Right lobe of liver (tissue), 6 donors: Measurements from ENCODE around the gene REEP3. TPM values are rescaled to one million over a fixed set of nuclear protein-coding genes. Genes with fewer than 3 reads are reported as not detected.
A peak's percentile ranks its signal among the peaks of the same experiment; 100 is the strongest.
"Not testable (repeated sequence)": the region's sequence is repeated elsewhere in the genome, so short reads cannot be mapped to it uniquely, and the experiment has no call there.

Experiments
- ATAC-seq, 4 donors: fragments of 200-7000 bp; cut with Tn5 transposase; one replicate each; pipeline ENCODE4 v1.9.1; 2020; ENCODE audit warnings: mild to moderate bottlenecking in 4 of 4, moderate library complexity in 4 of 4
- DNase-seq, 3 donors: peaks; one replicate each; pipeline ENCODE4 v3.0.0-alpha.2; 2020
- H3K27ac ChIP-seq, 3 donors: fragments of 200-600 bp; one replicate each; pipeline ENCODE4 v1.8.0; 2022
- H3K27me3 ChIP-seq, 2 donors: fragments of 200-600 bp; one replicate each; pipeline ENCODE4 v1.8.0; 2022
- H3K36me3 ChIP-seq, 4 donors: fragments of 200-600 bp; sonication (generic) in 1 of 4; one replicate each; pipeline versions ENCODE4 v1.5.1 to v1.8.0; 2017 to 2022; ENCODE audit warnings: control low read depth in 1 of 4
- H3K4me1 ChIP-seq, 4 donors: fragments of 200-600 bp; sonication (generic) in 1 of 4; one replicate each; pipeline versions ENCODE4 v1.5.1 to v1.8.0; 2017 to 2022; ENCODE audit warnings: control low read depth in 1 of 4
- H3K4me3 ChIP-seq, 3 donors: fragments of 200-600 bp; one replicate each; pipeline ENCODE4 v1.8.0; 2022
- H3K9me3 ChIP-seq, 4 donors: fragments of 200-600 bp; sonication (generic) in 1 of 4; one replicate each; pipeline versions ENCODE4 v1.5.1 to v1.8.0; 2017 to 2022; ENCODE audit warnings: control low read depth in 1 of 4
- POLR2A ChIP-seq: fragments of 450-650 bp; IDR thresholded peaks from one replicate; pipeline ENCODE4 v1.6.1; 2017; ENCODE audit warnings: antibody characterized with exemption, mild to moderate bottlenecking
- WGBS: methylation state at CpG from one replicate; pipeline ENCODE4 v1.1.6; 2018; ENCODE audit warnings: low coverage, low lambda C conversion rate; ENCODE audit not compliant: insufficient coverage; ENCODE audit errors: missing lambda C conversion rate; 5-methylcytosine and 5-hydroxymethylcytosine counted together
- intact Hi-C, 2 donors: fragments of 100-400 bp; cut with DNase I; formaldehyde crosslinking; loops; one replicate each; pipeline versions ENCODE4 v1.11.2 to v1.14.1; 2022
- total RNA-seq, 6 experiments: library from RNA; depleted of rRNA in 2 of 6; stranded (reverse); fragments of >200 nt in 2 of 6; fragmentation: NEBNext Ultra II Directional in 3 of 6; extraction: Animal tissue kit (Norgen Biotek cat#: 25700) in 3 of 6; gene quantifications; one replicate each; pipeline versions ENCODE4 v1.1.0 to v1.2.4, GENCODE V29; 2016 to 2023
- TF ChIP-seq, protein P1 (sequence below), 4 donors: fragments of 200-600 bp in 3 of 4; fragments of 450-650 bp in 1 of 4; IDR thresholded peaks; one replicate each; pipeline versions ENCODE4 v1.5.1 to v1.8.0; 2016 to 2022; ENCODE audit warnings: antibody characterized with exemption in 4 of 4, mild to moderate bottlenecking in 2 of 4
- donor health status: DM: no; HTN: yes; CAD: no.
- donor health status: DM: no; HTN: no; CAD: no.
- donor health status: DM: no; HTN: no; CAD: no.
- donor health status: DM: no; HTN: yes; CAD: no.
- donor health status: DM: no; HTN: yes; CAD: no.

The REEP3 gene
- total RNA-seq, 6 experiments from 2014 or later: 21.1 to 38.8 (median 28.0) TPM

DNA sequence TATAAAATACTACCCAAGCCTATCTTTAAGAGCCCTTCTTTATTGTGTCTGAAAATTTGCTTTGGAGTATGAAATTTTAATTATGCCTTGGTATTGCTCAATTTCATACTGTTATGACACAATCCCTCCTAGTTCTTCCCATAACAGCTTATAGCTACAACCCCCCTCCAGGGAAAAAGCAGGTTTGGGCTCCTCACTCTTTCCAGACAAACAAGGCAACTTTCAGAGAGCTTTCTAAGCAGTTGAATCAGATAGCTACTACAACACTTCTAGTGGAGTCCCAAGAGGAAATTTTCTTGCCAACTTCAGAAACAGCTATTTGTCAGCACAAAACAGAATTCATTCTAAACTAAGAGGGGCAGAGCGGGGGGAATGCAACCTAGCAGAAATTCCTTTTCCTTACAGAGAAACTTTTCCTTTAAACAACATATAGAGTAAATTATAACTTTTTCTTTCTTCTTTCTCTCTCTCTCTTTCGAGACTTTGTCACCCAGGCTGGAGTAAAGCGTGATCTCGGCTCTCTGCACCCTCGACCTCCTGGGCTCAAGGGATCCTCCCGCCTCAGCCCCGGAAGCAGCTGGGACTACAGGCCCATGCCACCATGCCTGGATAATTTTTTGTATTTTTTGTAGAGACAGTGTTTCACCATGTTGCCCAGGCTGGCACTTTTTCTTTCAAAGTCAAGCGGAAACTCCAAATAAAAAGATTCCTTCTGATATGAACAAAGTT lies 29.4 kb upstream of the REEP3 start:
- Histone ChIP-seq H3K27ac (no peak overlapping the region), H3K36me3 (no peaks in the 10 kb centered on the region), H3K27me3 (no peaks in the 10 kb centered on the region), H3K4me1 (no peaks in the 10 kb centered on the region), H3K9me3 (no peaks in the 10 kb centered on the region), H3K4me3 (no peak overlapping the region)
- WGBS: 88% methylated on average over 8 of the region's 8 CpGs
- peak in 2 of 4 donors; percentile 26 to 29 for ATAC-seq
- no peak for DNase-seq
- intact Hi-C loops: no loop called here
- TF ChIP-seq, protein P1, sequence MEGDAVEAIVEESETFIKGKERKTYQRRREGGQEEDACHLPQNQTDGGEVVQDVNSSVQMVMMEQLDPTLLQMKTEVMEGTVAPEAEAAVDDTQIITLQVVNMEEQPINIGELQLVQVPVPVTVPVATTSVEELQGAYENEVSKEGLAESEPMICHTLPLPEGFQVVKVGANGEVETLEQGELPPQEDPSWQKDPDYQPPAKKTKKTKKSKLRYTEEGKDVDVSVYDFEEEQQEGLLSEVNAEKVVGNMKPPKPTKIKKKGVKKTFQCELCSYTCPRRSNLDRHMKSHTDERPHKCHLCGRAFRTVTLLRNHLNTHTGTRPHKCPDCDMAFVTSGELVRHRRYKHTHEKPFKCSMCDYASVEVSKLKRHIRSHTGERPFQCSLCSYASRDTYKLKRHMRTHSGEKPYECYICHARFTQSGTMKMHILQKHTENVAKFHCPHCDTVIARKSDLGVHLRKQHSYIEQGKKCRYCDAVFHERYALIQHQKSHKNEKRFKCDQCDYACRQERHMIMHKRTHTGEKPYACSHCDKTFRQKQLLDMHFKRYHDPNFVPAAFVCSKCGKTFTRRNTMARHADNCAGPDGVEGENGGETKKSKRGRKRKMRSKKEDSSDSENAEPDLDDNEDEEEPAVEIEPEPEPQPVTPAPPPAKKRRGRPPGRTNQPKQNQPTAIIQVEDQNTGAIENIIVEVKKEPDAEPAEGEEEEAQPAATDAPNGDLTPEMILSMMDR (IDR thresholded peaks at IDR 0.05): no peak
- no peak for TF ChIP-seq POLR2A

DNA sequence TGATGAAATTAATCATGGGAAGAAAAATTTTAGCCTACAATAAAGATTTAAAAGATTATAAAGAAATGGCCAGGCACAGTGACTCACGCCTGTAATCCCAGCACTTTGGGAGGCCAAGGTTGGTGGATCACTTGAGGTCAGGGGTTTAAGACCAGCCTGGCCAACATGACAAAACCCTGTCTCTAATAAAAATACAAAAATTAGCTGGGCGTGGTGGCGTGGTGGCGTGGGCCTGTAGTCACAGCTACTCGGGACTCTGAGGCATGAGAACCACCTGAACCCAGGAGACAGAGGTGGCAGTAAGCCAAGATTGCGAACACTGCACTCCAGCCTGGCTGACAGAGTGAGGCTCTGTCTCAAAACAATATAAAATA lies 28.9 kb upstream of the REEP3 start:
- H3K4me1 ChIP-seq, ATAC-seq, intact Hi-C loops, H3K27ac ChIP-seq, DNase-seq, H3K9me3 ChIP-seq, H3K27me3 ChIP-seq, H3K36me3 ChIP-seq, H3K4me3 ChIP-seq: not testable (repeated sequence)
- 88% methylated on average over 4 of the region's 6 CpGs for WGBS

DNA sequence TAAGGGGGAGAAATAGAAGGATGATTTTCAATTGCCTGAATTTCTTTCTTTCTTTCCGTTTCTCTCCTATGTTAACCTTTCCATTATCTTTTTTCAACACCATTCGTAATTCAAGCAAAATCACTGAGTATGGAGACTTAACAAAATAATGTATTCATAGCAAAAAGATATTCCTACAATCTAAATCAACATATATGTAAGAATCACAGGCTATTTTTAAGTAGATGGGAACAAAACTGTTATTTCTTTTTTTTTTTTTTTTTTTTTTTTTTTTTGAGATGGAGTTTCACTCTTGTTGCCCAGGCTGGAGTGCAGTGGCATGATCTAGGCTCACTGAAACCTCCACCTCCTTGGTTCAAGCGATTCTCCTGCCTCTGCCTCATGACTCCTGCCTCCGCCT lies 28.2 kb upstream of the REEP3 start:
- Histone ChIP-seq H3K36me3 (no peaks in the 10 kb centered on the region), H3K4me3 (no peak overlapping the region), H3K27me3 (no peaks in the 10 kb centered on the region), H3K4me1 (no peaks in the 10 kb centered on the region), H3K9me3 (no peaks in the 10 kb centered on the region), H3K27ac (no peak overlapping the region)
- WGBS: 94% methylated on average over 4 of the region's 4 CpGs
- intact Hi-C loops: no loop called here
- TF ChIP-seq POLR2A: no peak
- TF ChIP-seq, protein P1 (IDR thresholded peaks at IDR 0.05): no peak
- DNase-seq (no peak), ATAC-seq (no peak)

DNA sequence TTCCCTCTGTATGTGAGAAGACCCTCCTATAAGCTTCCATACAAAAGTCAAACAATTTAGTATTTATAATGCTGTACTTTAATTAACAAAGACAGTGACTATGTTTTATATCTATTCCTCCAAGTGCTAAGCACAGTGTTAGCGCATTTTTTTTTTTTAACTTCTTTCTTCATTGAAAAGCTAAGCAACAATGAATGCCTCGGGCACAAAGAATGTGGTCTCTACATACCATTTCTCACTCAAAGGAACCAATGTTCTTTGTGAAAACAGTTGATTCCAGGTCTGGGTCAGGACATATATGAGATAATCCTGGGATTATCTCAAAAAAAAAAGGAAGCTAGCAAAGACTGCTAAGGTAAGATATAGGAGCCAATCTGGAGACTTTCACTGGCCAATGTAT lies 26.2 kb upstream of the REEP3 start:
- Histone ChIP-seq H3K4me1 (no peaks in the 10 kb centered on the region), H3K9me3 (no peaks in the 10 kb centered on the region), H3K27ac (no peak overlapping the region), H3K27me3 (no peaks in the 10 kb centered on the region), H3K4me3 (no peak overlapping the region), H3K36me3 (no peaks in the 10 kb centered on the region)
- TF ChIP-seq, protein P1 (IDR thresholded peaks at IDR 0.05): no peak
- TF ChIP-seq POLR2A: no peak
- WGBS: 100% methylated on average over 2 of the region's 2 CpGs
- no peak for DNase-seq
- intact Hi-C loops: no loop called here
- ATAC-seq: no peak

DNA sequence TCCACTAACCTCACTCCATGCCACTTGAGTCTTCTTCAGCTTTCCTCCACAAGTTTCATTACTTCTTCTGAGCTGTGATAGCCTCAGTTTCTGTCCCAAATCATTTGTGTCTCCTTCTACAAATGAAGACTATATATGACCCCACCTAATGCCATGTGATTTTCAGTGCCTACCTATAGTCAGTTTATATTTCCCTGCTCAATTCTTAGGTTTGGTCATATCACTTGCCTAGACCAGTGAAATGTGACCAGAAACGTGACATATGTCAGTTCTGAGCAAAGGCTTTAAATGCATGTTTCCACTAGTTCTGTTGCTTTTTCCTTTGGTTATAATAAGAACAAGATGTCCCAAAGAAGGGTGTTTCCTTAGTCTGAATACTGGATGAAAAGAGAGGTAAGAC lies 24.6 kb upstream of the REEP3 start:
- Histone ChIP-seq H3K27ac (no peak overlapping the region), H3K27me3 (no peaks in the 10 kb centered on the region), H3K4me1 (no peaks in the 10 kb centered on the region), H3K4me3 (no peak overlapping the region), H3K9me3 (no peaks in the 10 kb centered on the region), H3K36me3 (no peaks in the 10 kb centered on the region)
- ATAC-seq (no peak), DNase-seq (no peak)
- TF ChIP-seq, protein P1 (IDR thresholded peaks at IDR 0.05): no peak
- no peak for TF ChIP-seq POLR2A
- intact Hi-C loops: no loop called here
- 73% methylated on average over 1 of the region's 1 CpG for WGBS
